Activated CD4-positive, CD25-positive, alpha-beta regulatory T cell (primary cell): ENCODE measurements around the gene CINP.
"Not testable (repeated sequence)": the region's sequence is repeated elsewhere in the genome, so short reads cannot be mapped to it uniquely, and the experiment has no call there.

ENCODE experiments used
- DNase-seq, 4 experiments: peaks; one replicate each; lab custom pipeline; 2025; lab: John Stamatoyannopoulos, UW

The CINP gene

DNA sequence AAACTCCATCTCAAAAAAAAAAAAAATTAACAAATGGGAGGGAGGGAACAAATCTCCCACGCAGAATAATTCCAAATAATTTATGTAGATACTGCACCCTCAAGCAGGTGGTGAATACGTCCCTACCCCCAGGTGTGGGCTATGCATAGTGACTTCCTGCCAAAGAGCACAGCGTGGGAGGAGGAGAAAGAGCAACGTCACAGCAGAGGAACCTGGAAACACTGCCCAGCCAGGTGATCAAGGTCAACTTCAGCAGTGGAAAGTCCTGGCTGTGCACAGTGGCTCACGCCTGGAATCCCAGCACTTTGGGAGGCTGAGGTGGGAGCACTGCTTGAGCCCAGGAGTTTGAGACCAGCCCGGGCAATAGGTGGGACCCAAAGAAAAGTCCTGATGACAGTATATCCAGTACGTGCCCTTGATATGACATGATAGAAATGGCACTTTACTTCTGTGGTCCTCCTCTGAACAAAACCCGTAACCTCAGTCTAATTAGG is 9.5 kb downstream of the CINP start:
- DNase-seq: no peak

DNA sequence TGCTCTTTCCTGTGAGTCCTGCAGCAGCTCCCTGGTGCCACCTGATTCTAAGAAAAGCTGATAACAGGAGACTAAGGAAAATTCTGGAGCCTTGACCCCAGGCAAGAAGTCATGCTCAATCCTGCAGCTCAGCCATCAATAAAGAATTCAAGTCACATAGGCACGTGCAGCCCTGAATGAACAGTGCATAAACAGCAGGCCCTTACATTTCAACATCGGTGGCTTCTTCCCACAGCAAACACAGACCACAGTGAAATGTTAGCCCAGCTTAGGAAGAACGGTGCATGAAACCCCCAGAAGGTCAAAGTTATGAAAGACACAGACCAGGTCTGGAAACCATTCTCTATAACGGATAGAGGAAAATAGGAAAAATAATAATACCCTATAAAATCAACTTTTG is 10.5 kb downstream of the CINP start:
- no peak for DNase-seq

- DNase-seq: not testable (repeated sequence)
These were observed 11.1 kb downstream of the CINP start for GRCh38 chr14:102351593-102351992.

DNA sequence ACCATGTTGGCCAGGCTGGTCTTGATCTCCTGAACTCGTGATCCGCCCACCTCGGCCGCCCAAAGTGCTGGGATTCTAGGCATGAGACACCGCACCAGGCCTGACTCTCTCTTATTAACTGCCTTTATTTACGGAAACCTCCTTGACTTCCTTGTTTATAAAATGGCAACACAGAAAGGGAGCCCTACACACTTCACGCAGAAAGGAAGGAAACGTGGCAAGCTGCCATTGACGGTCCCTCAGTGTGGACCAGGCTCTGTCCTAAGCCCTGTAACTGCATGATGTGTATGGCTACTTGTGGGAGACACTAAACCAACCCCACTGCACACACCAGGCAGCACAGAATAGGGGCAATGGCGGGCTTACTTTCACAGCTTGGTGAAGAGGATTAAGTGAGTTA is 11.7 kb downstream of the CINP start:
- DNase-seq: no peak

GRCh38 chr14:102348376-102348775 is 14.3 kb downstream of the CINP start:
- DNase-seq: no peak

DNA sequence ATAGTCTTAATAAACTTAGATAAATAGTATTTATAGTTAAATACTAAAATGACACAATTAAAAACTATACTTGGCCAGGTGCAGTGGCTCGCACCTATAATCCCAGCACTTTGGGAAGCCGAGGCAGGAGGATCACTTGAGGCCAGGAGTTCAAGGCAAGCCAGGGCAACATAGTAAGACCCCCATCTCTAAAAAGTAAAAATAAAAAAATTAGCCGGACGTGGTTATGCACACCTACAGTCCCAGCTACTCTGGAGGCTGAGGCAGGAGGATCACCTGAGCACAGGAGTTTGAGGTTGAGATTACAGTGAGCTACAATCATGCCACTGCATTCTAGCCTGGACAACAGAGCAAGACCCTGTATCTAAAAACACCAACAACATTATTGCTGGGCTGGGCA is 16.0 kb downstream of the CINP start:
- DNase-seq: no peak

GRCh38 chr14:102345232-102345631 is 17.5 kb downstream of the CINP start:
- DNase-seq: no peak

- DNase-seq: no peak
These were observed 18.2 kb downstream of the CINP start for GRCh38 chr14:102344485-102344884.

GRCh38 chr14:102344084-102344483 is 18.6 kb downstream of the CINP start:
- no peak for DNase-seq

DNA sequence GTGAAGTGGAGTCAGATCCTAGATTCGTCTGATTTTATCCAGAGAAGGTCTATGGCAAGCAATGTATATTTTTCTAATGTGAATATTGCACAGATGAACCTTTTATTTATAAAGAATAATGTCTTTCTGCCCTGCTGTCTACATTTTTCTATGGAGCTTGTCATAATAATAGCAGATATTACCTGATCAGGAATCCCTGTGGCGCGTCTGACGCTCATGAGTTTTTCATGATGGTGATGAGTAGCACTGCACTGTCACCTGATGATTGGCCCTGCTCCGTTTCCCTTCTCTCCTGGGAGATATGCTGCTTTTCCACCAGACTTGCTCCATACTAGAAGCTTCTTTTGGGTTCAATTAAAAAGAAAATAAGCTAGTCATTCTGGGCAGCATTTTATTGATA is 20.5 kb downstream of the CINP start:
- DNase-seq: no peak

DNA sequence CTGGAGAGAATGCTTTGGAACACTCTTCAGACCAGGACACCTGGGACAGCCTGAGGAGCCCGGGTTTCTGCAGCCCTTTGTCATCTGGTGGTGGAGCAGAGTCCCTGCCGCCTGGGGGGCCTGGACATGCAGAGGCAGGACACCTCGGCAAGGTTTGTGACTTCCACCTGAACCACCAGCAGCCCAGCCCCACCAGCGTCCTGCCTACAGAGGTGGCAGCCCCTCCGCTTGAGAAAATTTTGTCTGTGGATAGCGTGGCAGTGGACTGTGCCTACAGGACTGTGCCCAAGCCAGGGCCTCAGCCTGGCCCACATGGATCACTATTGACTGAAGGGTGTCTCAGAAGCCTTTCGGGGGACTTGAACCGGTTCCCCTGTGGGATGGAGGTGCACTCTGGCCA is 21.1 kb downstream of the CINP start:
- DNase-seq: no peak

DNA sequence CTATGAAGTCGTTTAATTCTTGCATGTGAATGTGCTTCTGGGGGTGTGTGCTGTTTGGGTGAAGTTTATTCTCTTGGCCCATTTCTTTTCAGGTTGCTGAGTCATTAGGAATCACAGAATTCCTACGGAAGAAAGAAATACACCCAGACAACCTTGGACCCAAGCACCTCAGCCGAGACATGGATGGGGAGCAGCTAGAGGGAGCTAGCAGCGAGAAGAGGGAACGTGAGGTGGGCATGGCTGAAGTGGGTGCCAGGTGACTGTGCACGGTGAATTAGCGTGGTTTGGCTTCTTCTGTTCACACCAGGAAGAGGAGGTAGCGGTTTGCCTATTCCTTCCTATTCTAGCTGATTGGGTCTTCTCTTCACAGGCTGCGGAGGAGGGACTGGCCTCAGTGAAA is 24.0 kb downstream of the CINP start:
- DNase-seq: no peak

DNA sequence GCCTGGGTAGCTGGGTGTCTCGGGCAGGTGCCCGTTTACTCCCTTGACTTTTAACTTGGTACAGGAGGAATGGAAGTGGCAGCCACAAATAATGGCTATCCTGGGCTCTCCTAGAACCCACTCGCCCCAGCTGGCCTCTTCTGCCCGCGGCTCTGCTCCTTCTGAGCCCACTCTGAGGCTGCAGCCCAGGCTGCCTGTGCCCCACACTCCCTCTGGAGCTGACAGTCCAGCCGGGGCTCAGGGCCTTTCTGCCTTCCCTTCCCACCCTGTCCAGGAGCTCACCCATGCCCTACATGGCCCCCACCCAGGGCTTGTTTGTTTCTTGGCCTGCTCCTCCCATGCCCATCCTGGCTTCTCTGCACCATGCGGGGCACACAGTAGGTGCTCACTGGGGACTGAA is 27.5 kb downstream of the CINP start:
- DNase-seq: no peak

- no peak for DNase-seq
These were observed 28.6 kb downstream of the CINP start for GRCh38 chr14:102333795-102334705.

- no peak for DNase-seq
These were observed 29.3 kb downstream of the CINP start for GRCh38 chr14:102333390-102333789.

- DNase-seq: no peak
These were observed 31.9 kb downstream of the CINP start for GRCh38 chr14:102330806-102331205.

GRCh38 chr14:102329381-102329780 is 33.3 kb downstream of the CINP start:
- not testable (repeated sequence) for DNase-seq

DNA sequence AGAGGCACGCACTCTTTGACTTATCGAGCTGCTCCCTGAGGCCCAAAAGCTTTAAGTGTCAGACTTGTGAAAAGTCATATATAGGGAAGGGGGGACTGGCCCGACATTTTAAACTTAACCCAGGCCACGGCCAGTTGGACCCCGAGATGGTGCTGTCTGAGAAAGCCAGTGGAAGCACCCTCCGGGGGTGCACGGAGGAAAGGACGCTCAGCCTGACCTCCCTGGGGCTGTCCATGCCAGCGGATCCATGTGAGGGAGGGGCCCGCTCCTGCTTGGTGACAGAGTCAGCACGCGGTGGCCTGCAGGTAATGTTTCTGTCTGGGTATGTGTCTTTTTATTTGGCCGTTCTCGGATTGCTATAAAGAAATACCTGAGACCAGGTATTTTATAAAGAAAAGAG is 36.1 kb downstream of the CINP start:
- no peak for DNase-seq

GRCh38 chr14:102325791-102326345 is 36.8 kb downstream of the CINP start:
- no peak for DNase-seq

- DNase-seq: no peak
These were observed 39.6 kb downstream of the CINP start for GRCh38 chr14:102323102-102323501.

- no peak for DNase-seq
These were observed 41.0 kb downstream of the CINP start for GRCh38 chr14:102321456-102322422.
